Panc1 (cell line): Measurements from ENCODE around the gene POLR1C. TPM values are rescaled to one million over a fixed set of nuclear protein-coding genes. Genes with fewer than 3 reads are reported as not detected.

ENCODE experiments used
- ATAC-seq: fragments of 200-7000 bp; cut with Tn5 transposase; 2 replicates; pipeline ENCODE4 v1.9.1; 2020; ENCODE audit warnings: mild to moderate bottlenecking, moderate library complexity
- BruUV-seq: library from RNA; stranded (reverse); fragments of 400-500 nt; replicated peaks from 2 replicates; lab custom pipeline; 2021; lab: Mats Ljungman, UMichigan
- CTCF ChIA-PET: fragments of 300-600 bp; sonication (Branson Sonifier 250); formaldehyde crosslinking; loops from one replicate; lab custom pipeline; 2022; ENCODE audit warnings: antibody characterized with exemption; lab: Charles Lee
- POLR2A ChIA-PET: fragments of 300-600 bp; sonication (Branson Sonifier 250); formaldehyde crosslinking; loops from one replicate; lab custom pipeline; 2022; ENCODE audit warnings: antibody characterized with exemption; lab: Charles Lee
- DNase-seq: peaks from one replicate; pipeline ENCODE4 v3.0.0-alpha.2; 2010; ENCODE audit warnings: low read depth, low spot score
- H3K27ac ChIP-seq: 2 replicates; pipeline ENCODE4 v1.5.1; 2011; ENCODE audit warnings: mild to moderate bottlenecking, low read length, inconsistent platforms
- H3K27me3 ChIP-seq: fragments of 200-500 bp; sonication (Bioruptor generic); 2 replicates; pipeline ENCODE4 v1.6.0; 2014; ENCODE audit warnings: low read length, inconsistent platforms; ENCODE audit not compliant: control insufficient read depth, insufficient read depth
- H3K36me3 ChIP-seq: fragments of 200-500 bp; sonication (Bioruptor generic); 2 replicates; pipeline ENCODE4 v1.5.1; 2014; ENCODE audit warnings: inconsistent platforms, mild to moderate bottlenecking, low read length, moderate library complexity; ENCODE audit not compliant: control insufficient read depth, insufficient read depth
- H3K4me1 ChIP-seq: 2 replicates; pipeline ENCODE4 v1.5.1; 2011; ENCODE audit warnings: inconsistent platforms, mild to moderate bottlenecking, low read length, moderate library complexity; ENCODE audit not compliant: control insufficient read depth, insufficient read depth
- H3K4me3 ChIP-seq, 2 experiments: 2 replicates each; pipeline ENCODE4 v1.5.1; 2011 to 2012; ENCODE audit warnings: low read depth in 2 of 2, low read length in 2 of 2, mild to moderate bottlenecking in 2 of 2, inconsistent platforms in 1 of 2, moderate library complexity in 1 of 2
- H3K9me3 ChIP-seq: fragments of 200-500 bp; sonication (Bioruptor generic); 2 replicates; pipeline ENCODE4 v1.5.1; 2014; ENCODE audit warnings: low read depth, mild to moderate bottlenecking, inconsistent platforms, low read length, moderate library complexity; ENCODE audit not compliant: control insufficient read depth, insufficient read depth
- POLR2AphosphoS5 ChIP-seq: IDR thresholded peaks from 2 replicates; pipeline ENCODE4 v1.6.1; 2012; ENCODE audit warnings: mild to moderate bottlenecking, low read depth, low read length, moderate library complexity
- REST ChIP-seq, 2 experiments: IDR thresholded peaks; 2 replicates each; pipeline ENCODE4 v1.6.1; 2011 to 2012; ENCODE audit warnings: low read depth in 2 of 2, control low read depth in 1 of 2, low read length in 1 of 2, mild to moderate bottlenecking in 1 of 2, moderate library complexity in 1 of 2; ENCODE audit not compliant: insufficient read depth in 1 of 2
- SIN3A ChIP-seq: IDR thresholded peaks from 2 replicates; pipeline ENCODE4 v1.6.1; 2012; ENCODE audit warnings: low read depth, mild to moderate bottlenecking, low read length, moderate library complexity, borderline replicate concordance; ENCODE audit not compliant: insufficient read depth
- TCF7L2 ChIP-seq: IDR thresholded peaks from 2 replicates; pipeline ENCODE4 v1.6.1; 2011; ENCODE audit warnings: mild to moderate bottlenecking, low read depth, low read length, inconsistent platforms
- in situ Hi-C: cut with HindIII; loops from 2 replicates; pipeline ENCODE4 v1.10.0; 2016; ENCODE audit warnings: low sequenced_read_pairs, low pct_unique_long_range_greater_than_20kb
- intact Hi-C: fragments of 100-400 bp; cut with micrococcal nuclease; formaldehyde crosslinking; loops from one replicate; pipeline ENCODE4 v1.10.0; 2022; ENCODE audit not compliant: unreplicated experiment
- total RNA-seq: library from RNA; stranded (reverse); gene quantifications from one replicate; pipeline ENCODE4 v1.2.1, GENCODE V29; 2021; ENCODE audit not compliant: unreplicated experiment
- TF ChIP-seq, protein P1 (sequence below): fragments of 450-650 bp; IDR thresholded peaks from 2 replicates; pipeline ENCODE4 v1.5.1; 2017; ENCODE audit warnings: mild to moderate bottlenecking

Gene POLR1C
- total RNA-seq, 1 experiment from 2014 or later, result 65.1 TPM

GRCh38 chr6:43500921-43501320, 16.0 kb upstream of the POLR1C start:
- ATAC-seq (no peak), DNase-seq (no peak)
- no peaks in the 10 kb centered on the region for H3K9me3 ChIP-seq
- no peak for TF ChIP-seq SIN3A
- TF ChIP-seq, protein P1, sequence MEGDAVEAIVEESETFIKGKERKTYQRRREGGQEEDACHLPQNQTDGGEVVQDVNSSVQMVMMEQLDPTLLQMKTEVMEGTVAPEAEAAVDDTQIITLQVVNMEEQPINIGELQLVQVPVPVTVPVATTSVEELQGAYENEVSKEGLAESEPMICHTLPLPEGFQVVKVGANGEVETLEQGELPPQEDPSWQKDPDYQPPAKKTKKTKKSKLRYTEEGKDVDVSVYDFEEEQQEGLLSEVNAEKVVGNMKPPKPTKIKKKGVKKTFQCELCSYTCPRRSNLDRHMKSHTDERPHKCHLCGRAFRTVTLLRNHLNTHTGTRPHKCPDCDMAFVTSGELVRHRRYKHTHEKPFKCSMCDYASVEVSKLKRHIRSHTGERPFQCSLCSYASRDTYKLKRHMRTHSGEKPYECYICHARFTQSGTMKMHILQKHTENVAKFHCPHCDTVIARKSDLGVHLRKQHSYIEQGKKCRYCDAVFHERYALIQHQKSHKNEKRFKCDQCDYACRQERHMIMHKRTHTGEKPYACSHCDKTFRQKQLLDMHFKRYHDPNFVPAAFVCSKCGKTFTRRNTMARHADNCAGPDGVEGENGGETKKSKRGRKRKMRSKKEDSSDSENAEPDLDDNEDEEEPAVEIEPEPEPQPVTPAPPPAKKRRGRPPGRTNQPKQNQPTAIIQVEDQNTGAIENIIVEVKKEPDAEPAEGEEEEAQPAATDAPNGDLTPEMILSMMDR, result no peak
- TF ChIP-seq POLR2AphosphoS5, result no peak
- TF ChIP-seq REST (IDR thresholded peaks at IDR 0.05; ENCODE audit: insufficient read depth in 1 of 2, low read depth in 2 of 2, low read length in 1 of 2), result no peak
- no peak for TF ChIP-seq TCF7L2
- no peaks in the 10 kb centered on the region; the same call in 1 of the 2 replicates for H3K36me3 ChIP-seq
- H3K27ac ChIP-seq, result no peak overlapping the region
- H3K27me3 ChIP-seq, result no peaks in the 10 kb centered on the region
- BruUV-seq, result no TSS peak
- no peak overlapping the region for H3K4me3 ChIP-seq
- H3K4me1 ChIP-seq, result peaks cover 3% of the 10 kb centered on the region
- in situ Hi-C loops (no loop called here), intact Hi-C loops (no loop called here)
- ChIA-PET POLR2A (no interaction called here), CTCF (no interaction called here)

- ChIA-PET POLR2A (no interaction called here), CTCF (no interaction called here)
- ATAC-seq (no peak), DNase-seq (no peak)
- Histone ChIP-seq H3K27ac (no peak overlapping the region), H3K4me3 (no peak overlapping the region), H3K4me1 (peaks cover 5% of the 10 kb centered on the region; the same call in 1 of the 2 replicates), H3K36me3 (no peaks in the 10 kb centered on the region; the same call in 1 of the 2 replicates), H3K9me3 (no peaks in the 10 kb centered on the region), H3K27me3 (no peaks in the 10 kb centered on the region)
- intact Hi-C loops (no loop called here), in situ Hi-C loops (no loop called here)
- BruUV-seq, result no TSS peak
- TF ChIP-seq SIN3A (no peak), REST (IDR thresholded peaks at IDR 0.05; ENCODE audit: insufficient read depth in 1 of 2, low read depth in 2 of 2, low read length in 1 of 2) (no peak), TCF7L2 (no peak), POLR2AphosphoS5 (no peak)
- TF ChIP-seq, protein P1, result no peak
Observed at GRCh38 chr6:43502666-43503065, 14.2 kb upstream of the POLR1C start.
